ENCODE results near the gene KRT10. TPM values are rescaled to one million over a fixed set of nuclear protein-coding genes. Genes with fewer than 3 reads are reported as not detected.

The KRT10 gene
- total and polyA plus RNA-seq, 4 donors = 1.6 to 52.5 (median 7.1) TPM

- H3K4me3 ChIP-seq (ENCODE audit: low read depth in 1 of 3, low read length in 3 of 3) = no peak overlapping the region
- no peaks in the 10 kb centered on the region for H3K9me3 ChIP-seq (ENCODE audit: control insufficient read depth in 4 of 4, low read length in 3 of 4)
- no peak overlapping the region for H3K9ac ChIP-seq (ENCODE audit: low read depth in 1 of 2, low read length in 2 of 2)
- H3K4me1 ChIP-seq (ENCODE audit: control insufficient read depth in 4 of 4, insufficient read depth in 4 of 4, low read length in 3 of 4) = no peaks in the 10 kb centered on the region
- WGBS = 68% methylated on average over 4 of the region's 4 CpGs
- H3K27ac ChIP-seq (ENCODE audit: low read depth in 1 of 2, low read length in 2 of 2) = no peak overlapping the region
- H3K27me3 ChIP-seq (ENCODE audit: control insufficient read depth in 4 of 4, insufficient read depth in 4 of 4, low read length in 3 of 4) = no peaks in the 10 kb centered on the region
- TF ChIP-seq NR2F2 (IDR thresholded peaks at IDR 0.05) (no peak), RAD21 (IDR thresholded peaks at IDR 0.05) (no peak), EGR1 (IDR thresholded peaks at IDR 0.05; ENCODE audit: low read depth in 2 of 2) (no peak), ZBTB33 (IDR thresholded peaks at IDR 0.05) (no peak), FOXA1 (IDR thresholded peaks at IDR 0.05) (no peak), YY1 (IDR thresholded peaks at IDR 0.05) (no peak), SP1 (IDR thresholded peaks at IDR 0.05) (no peak), FOXA2 (IDR thresholded peaks at IDR 0.05) (no peak), JUND (IDR thresholded peaks at IDR 0.05) (no peak), GABPA (IDR thresholded peaks at IDR 0.05 in 1 of 2, conservative IDR thresholded peaks at IDR 0.05 in 1 of 2) (no peak), TAF1 (conservative IDR thresholded peaks at IDR 0.05) (no peak)
- H3K36me3 ChIP-seq (ENCODE audit: control insufficient read depth in 4 of 4, insufficient read depth in 3 of 4, low read depth in 1 of 4, low read length in 3 of 4) = no peaks in the 10 kb centered on the region
- no peak for DNase-seq (ENCODE audit: low spot score)
Observed at GRCh38 chr17:40870136-40870535, 47.7 kb upstream of the KRT10 start.

- 93% methylated on average over 8 of the region's 8 CpGs for WGBS
- peaks cover 0 to 6% (median 1%) of the 10 kb centered on the region in 4 donors for H3K27me3 ChIP-seq (ENCODE audit: control insufficient read depth in 4 of 4, insufficient read depth in 4 of 4, low read length in 3 of 4)
- no peaks in the 10 kb centered on the region for H3K4me1 ChIP-seq (ENCODE audit: control insufficient read depth in 4 of 4, insufficient read depth in 4 of 4, low read length in 3 of 4)
- H3K36me3 ChIP-seq (ENCODE audit: control insufficient read depth in 4 of 4, insufficient read depth in 3 of 4, low read depth in 1 of 4, low read length in 3 of 4) = no peaks in the 10 kb centered on the region
- H3K9ac ChIP-seq (ENCODE audit: low read depth in 1 of 2, low read length in 2 of 2) = no peak within 1 kb of the TSS
- no peaks in the 10 kb centered on the region for H3K9me3 ChIP-seq (ENCODE audit: control insufficient read depth in 4 of 4, low read length in 3 of 4)
- no peak within 1 kb of the TSS for H3K27ac ChIP-seq (ENCODE audit: low read depth in 1 of 2, low read length in 2 of 2)
- TF ChIP-seq NR2F2 (IDR thresholded peaks at IDR 0.05) (no peak), JUND (IDR thresholded peaks at IDR 0.05) (no peak), HNF4A (conservative IDR thresholded peaks at IDR 0.05) (no peak), EGR1 (IDR thresholded peaks at IDR 0.05; ENCODE audit: low read depth in 2 of 2) (no peak), SP1 (IDR thresholded peaks at IDR 0.05) (no peak), FOXA1 (IDR thresholded peaks at IDR 0.05) (no peak), ATF3 (IDR thresholded peaks at IDR 0.05) (no peak), REST (IDR thresholded peaks at IDR 0.05) (no peak), CTCF (IDR thresholded peaks at IDR 0.05; ENCODE audit: low read depth, low read length, missing input control) (no peak), FOXA2 (IDR thresholded peaks at IDR 0.05) (no peak), TAF1 (conservative IDR thresholded peaks at IDR 0.05) (no peak), YY1 (IDR thresholded peaks at IDR 0.05) (no peak), HNF4G (IDR thresholded peaks at IDR 0.05) (no peak), ZBTB33 (IDR thresholded peaks at IDR 0.05) (no peak), RXRA (IDR thresholded peaks at IDR 0.05) (no peak)
- no peak within 1 kb of the TSS for H3K4me3 ChIP-seq (ENCODE audit: low read depth in 1 of 3, low read length in 3 of 3)
- no peak for DNase-seq (ENCODE audit: low spot score)
Observed at GRCh38 chr17:40866838-40867237, 44.4 kb upstream of the KRT10 start, which contains the start of gene KRT12. Gene KRT12, minus strand, starts transcription at chr17:40867223. Its CDS starts 37 bp downstream, at chr17:40867186.
